Measurements from ENCODE around the gene SLC36A1. TPM values are rescaled to one million over a fixed set of nuclear protein-coding genes. Genes with fewer than 3 reads are reported as not detected.

SLC36A1 gene
- total and polyA plus RNA-seq, 2 of the 8 experiments (the other 6 are each of a cell fraction or from before 2014, with no cell fraction given), result 6.6 to 9.6 TPM

GRCh38 chr5:151463137-151464029 is 16.0 kb downstream of the SLC36A1 start (continued):
- TF ChIP-seq CHD7 (IDR thresholded peaks at IDR 0.05; ENCODE audit: insufficient replicate concordance, low read length) (no peak), ASH2L (IDR thresholded peaks at IDR 0.05; ENCODE audit: low read length) (no peak), RAD21 (IDR thresholded peaks at IDR 0.05 in 1 of 2, conservative IDR thresholded peaks at IDR 0.05 in 1 of 2; ENCODE audit: low read depth in 2 of 2, low read length in 2 of 2) (peak; percentile 53 to 76)
